Testis (tissue), 2 donors: ENCODE results near the gene ELOVL2.

Source experiments
- POLR2A ChIP-seq: fragments of 450-650 bp; IDR thresholded peaks from one replicate; pipeline ENCODE4 v1.6.1; 2017; ENCODE audit warnings: antibody characterized with exemption, mild to moderate bottlenecking, moderate library complexity
- TF ChIP-seq, protein P1 (sequence below), 3 experiments: fragments of 450-650 bp in 2 of 3; fragments of 200-600 bp in 1 of 3; sonication (generic) in 1 of 3; IDR thresholded peaks; one replicate each; pipeline ENCODE4 v1.5.1; 2016 to 2019; ENCODE audit warnings: antibody characterized with exemption in 3 of 3, mild to moderate bottlenecking in 2 of 3, moderate library complexity in 1 of 3

DNA sequence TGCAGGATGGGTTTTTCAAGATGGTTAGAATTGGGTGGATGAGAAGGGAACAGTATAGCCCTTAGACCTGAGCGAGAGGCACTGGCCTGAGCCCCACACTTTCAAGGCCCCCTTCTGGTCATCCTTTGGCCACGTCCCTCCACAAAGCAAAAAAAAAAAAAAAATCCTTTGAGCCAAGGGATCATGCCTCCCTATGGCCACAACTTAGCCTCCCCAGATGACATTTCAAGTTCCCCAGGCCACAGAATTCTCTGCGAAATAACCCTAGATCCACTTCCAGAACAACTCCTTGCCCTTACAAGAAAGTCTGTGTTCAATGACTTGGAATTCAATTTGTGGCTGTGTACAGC lies 30.4 kb downstream of the ELOVL2 start:
- no peak for TF ChIP-seq POLR2A
- TF ChIP-seq, protein P1, sequence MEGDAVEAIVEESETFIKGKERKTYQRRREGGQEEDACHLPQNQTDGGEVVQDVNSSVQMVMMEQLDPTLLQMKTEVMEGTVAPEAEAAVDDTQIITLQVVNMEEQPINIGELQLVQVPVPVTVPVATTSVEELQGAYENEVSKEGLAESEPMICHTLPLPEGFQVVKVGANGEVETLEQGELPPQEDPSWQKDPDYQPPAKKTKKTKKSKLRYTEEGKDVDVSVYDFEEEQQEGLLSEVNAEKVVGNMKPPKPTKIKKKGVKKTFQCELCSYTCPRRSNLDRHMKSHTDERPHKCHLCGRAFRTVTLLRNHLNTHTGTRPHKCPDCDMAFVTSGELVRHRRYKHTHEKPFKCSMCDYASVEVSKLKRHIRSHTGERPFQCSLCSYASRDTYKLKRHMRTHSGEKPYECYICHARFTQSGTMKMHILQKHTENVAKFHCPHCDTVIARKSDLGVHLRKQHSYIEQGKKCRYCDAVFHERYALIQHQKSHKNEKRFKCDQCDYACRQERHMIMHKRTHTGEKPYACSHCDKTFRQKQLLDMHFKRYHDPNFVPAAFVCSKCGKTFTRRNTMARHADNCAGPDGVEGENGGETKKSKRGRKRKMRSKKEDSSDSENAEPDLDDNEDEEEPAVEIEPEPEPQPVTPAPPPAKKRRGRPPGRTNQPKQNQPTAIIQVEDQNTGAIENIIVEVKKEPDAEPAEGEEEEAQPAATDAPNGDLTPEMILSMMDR (IDR thresholded peaks at IDR 0.05), result no peak
